ENCODE results near the gene FNBP1.

FNBP1 gene

DNA sequence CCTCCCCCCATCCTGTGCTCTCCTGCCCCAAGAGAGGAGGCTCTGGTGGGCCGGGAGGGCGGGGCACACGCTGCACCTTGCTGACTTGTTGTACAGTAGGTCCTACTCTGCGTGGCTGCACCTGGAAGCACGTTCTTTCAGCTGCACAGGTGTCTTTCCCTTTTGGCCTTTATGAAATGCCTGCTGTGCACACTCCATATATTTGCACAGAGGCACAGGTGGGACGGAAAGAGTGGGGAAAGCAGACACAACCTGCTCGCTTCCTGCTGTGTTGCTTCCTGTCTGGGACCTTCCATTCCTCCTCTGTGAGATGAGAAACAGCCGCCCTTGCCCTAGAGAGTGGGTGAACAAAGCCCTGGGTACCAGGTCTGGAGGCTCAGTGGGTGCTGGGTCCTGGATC lies 203.0 kb downstream of the FNBP1 start:
- Histone ChIP-seq H2BK12ac (ENCODE audit: low read length) (no peak overlapping the region), H3K18ac (ENCODE audit: low read length) (no peak overlapping the region), H3K27ac (replicated peaks; ENCODE audit: low read length) (no peak overlapping the region), H4K8ac (ENCODE audit: low read depth, low read length) (no peak overlapping the region), H3K36me3 (replicated peaks in 1 of 2; ENCODE audit: control insufficient read depth in 2 of 2, insufficient read depth in 2 of 2, low read length in 2 of 2) (peaks cover 2 to 8% of the 10 kb centered on the region in 2 donors), H2BK120ac (ENCODE audit: low read depth, low read length) (no peak overlapping the region), H3K4me3 (ENCODE audit: low read length in 2 of 2) (no peak overlapping the region), H2AK5ac (ENCODE audit: low read depth, low read length) (no peak overlapping the region), H2BK15ac (ENCODE audit: low read length) (no peak overlapping the region), H3K4me1 (ENCODE audit: control insufficient read depth in 2 of 2, insufficient read depth in 1 of 2, low read depth in 1 of 2, low read length in 2 of 2) (peaks cover 4 to 12% of the 10 kb centered on the region in 2 donors), H3K14ac (ENCODE audit: low read length) (no peak overlapping the region), H4K91ac (ENCODE audit: low read depth, low read length, poor library complexity) (no peak overlapping the region), H3K79me1 (ENCODE audit: low read depth, low read length) (peaks cover 2% of the 10 kb centered on the region), H3K4me2 (ENCODE audit: insufficient read depth, low read length, poor library complexity, severe bottlenecking) (no peak overlapping the region), H3K27me3 (ENCODE audit: control insufficient read depth in 3 of 3, insufficient read depth in 3 of 3, low read depth in 1 of 3, low read length in 3 of 3) (no peaks in the 10 kb centered on the region), H3K23ac (ENCODE audit: low read depth, low read length, poor library complexity) (peak overlapping the region; percentile 52), H3K9me3 (replicated peaks in 1 of 2; ENCODE audit: control insufficient read depth in 2 of 2, insufficient read depth in 1 of 2, low read depth in 1 of 2, low read length in 2 of 2) (no peaks in the 10 kb centered on the region), H2BK5ac (ENCODE audit: low read length) (no peak overlapping the region), H3K9ac (ENCODE audit: low read depth, low read length, poor library complexity) (no peak overlapping the region), H2AFZ (ENCODE audit: low read length) (no peak overlapping the region), H3K4ac (ENCODE audit: low read length) (no peak overlapping the region)
- no CpG with 5 or more reads among the region's 8 CpGs for WGBS, 2 donors (ENCODE audit: extremely low coverage in 2 of 2, insufficient read length in 2 of 2, insufficient replicate concordance in 1 of 2)
- no peak for DNase-seq (ENCODE audit: low spot score)

DNA sequence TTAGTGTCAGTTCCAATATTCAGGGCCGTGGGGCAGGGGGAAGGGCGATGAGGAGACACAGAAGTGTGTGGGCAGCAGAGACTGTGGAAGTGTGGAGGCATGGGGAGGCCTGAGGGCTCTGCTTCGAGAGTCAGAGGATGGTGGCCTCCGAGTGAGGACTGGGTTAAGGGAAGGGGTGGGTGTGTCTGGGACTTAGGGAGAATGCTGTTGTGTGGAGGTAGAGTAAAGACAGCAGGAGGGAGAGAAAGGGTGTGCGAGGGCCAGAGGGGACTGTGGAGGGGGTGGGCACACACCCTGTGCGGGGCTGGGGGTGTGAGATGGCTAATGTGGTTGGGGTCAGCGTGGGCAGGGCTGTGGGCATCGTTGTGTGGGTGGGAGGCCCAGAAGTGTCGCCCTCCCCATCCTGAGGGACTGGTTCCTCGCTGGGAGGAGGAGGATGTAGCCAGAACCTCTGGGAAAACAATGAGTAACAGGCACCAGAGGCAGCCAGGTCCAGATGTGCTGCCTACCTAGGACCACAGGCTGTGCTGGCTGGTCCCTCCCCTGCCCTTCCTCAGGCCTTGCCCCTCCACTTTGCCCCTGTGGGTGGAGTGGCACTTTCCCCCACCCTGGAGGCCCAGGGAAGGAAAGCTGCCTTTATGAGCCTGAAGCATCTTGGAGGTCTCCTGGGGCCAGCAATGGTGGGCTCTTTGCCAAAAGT lies 203.5 kb downstream of the FNBP1 start:
- no peak for DNase-seq (ENCODE audit: low spot score)
- H3K27ac ChIP-seq (replicated peaks; ENCODE audit: low read length), result no peak overlapping the region

DNA sequence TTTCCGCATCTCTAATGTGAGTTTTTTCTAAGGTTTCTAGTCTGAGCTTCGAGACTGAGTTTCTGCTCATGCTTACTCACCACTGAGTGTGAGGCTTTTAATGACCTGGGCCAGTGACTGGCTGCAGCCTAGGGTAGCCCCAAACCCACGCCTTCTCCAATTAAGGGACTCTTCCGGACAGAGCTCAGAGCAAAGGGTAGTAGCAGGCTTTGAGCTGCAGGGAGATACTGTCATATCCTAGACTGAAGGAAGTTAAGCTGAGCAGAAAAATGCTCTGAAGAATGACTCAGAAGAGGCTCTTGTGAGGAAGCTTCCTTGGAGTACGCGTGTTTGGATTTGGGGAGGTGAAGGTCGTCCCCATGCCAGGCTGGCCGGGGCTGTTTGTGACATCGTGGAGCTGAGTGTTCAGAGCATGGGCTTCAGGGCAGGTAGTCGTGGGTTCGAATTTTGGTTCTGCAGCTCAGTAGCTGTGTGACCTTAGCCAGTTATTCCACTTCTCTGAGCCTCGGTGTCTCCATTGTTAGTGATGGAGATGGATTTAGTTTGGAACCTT lies 204.2 kb downstream of the FNBP1 start:
- Histone ChIP-seq H4K91ac (ENCODE audit: low read depth, low read length, poor library complexity) (no peak overlapping the region), H2BK5ac (ENCODE audit: low read length) (no peak overlapping the region), H2BK15ac (ENCODE audit: low read length) (no peak overlapping the region), H3K79me1 (ENCODE audit: low read depth, low read length) (peaks cover 8% of the 10 kb centered on the region), H3K18ac (ENCODE audit: low read length) (no peak overlapping the region), H2AK5ac (ENCODE audit: low read depth, low read length) (no peak overlapping the region), H3K4me3 (ENCODE audit: low read length in 2 of 2) (no peak overlapping the region), H3K4ac (ENCODE audit: low read length) (no peak overlapping the region), H3K36me3 (replicated peaks in 1 of 2; ENCODE audit: control insufficient read depth in 2 of 2, insufficient read depth in 2 of 2, low read length in 2 of 2) (peaks cover 2 to 8% of the 10 kb centered on the region in 2 donors), H3K23ac (ENCODE audit: low read depth, low read length, poor library complexity) (no peak overlapping the region), H2BK120ac (ENCODE audit: low read depth, low read length) (no peak overlapping the region), H2BK12ac (ENCODE audit: low read length) (no peak overlapping the region), H4K8ac (ENCODE audit: low read depth, low read length) (no peak overlapping the region), H3K4me2 (ENCODE audit: insufficient read depth, low read length, poor library complexity, severe bottlenecking) (no peak overlapping the region), H3K27ac (replicated peaks; ENCODE audit: low read length) (no peak overlapping the region), H3K27me3 (ENCODE audit: control insufficient read depth in 3 of 3, insufficient read depth in 3 of 3, low read depth in 1 of 3, low read length in 3 of 3) (no peaks in the 10 kb centered on the region), H2AFZ (ENCODE audit: low read length) (no peak overlapping the region), H3K9ac (ENCODE audit: low read depth, low read length, poor library complexity) (no peak overlapping the region), H3K14ac (ENCODE audit: low read length) (no peak overlapping the region), H3K9me3 (replicated peaks in 1 of 2; ENCODE audit: control insufficient read depth in 2 of 2, insufficient read depth in 1 of 2, low read depth in 1 of 2, low read length in 2 of 2) (no peaks in the 10 kb centered on the region), H3K4me1 (ENCODE audit: control insufficient read depth in 2 of 2, insufficient read depth in 1 of 2, low read depth in 1 of 2, low read length in 2 of 2) (peaks cover 7 to 12% of the 10 kb centered on the region in 2 donors)
- DNase-seq (ENCODE audit: low spot score), result no peak
- WGBS, 2 donors (ENCODE audit: extremely low coverage in 2 of 2, insufficient read length in 2 of 2, insufficient replicate concordance in 1 of 2), result no CpG with 5 or more reads among the region's 12 CpGs

More for the DNA sequence above, 203.5 kb downstream of the FNBP1 start:
- no peak overlapping the region for H2AFZ ChIP-seq (ENCODE audit: low read length)
- no peak overlapping the region for H3K14ac ChIP-seq (ENCODE audit: low read length)
- H4K8ac ChIP-seq (ENCODE audit: low read depth, low read length), result no peak overlapping the region
- no peak overlapping the region for H3K4me2 ChIP-seq (ENCODE audit: insufficient read depth, low read length, poor library complexity, severe bottlenecking)
- H2BK15ac ChIP-seq (ENCODE audit: low read length), result no peak overlapping the region
- no peak overlapping the region for H2AK5ac ChIP-seq (ENCODE audit: low read depth, low read length)
- H3K27me3 ChIP-seq (ENCODE audit: control insufficient read depth in 3 of 3, insufficient read depth in 3 of 3, low read depth in 1 of 3, low read length in 3 of 3), result no peaks in the 10 kb centered on the region
- H3K4me3 ChIP-seq (ENCODE audit: low read length in 2 of 2), result peak overlapping the region in 1 of 2 donors; percentile 61
- H2BK5ac ChIP-seq (ENCODE audit: low read length), result no peak overlapping the region
- H3K9ac ChIP-seq (ENCODE audit: low read depth, low read length, poor library complexity), result no peak overlapping the region
- H2BK12ac ChIP-seq (ENCODE audit: low read length), result no peak overlapping the region
- H3K18ac ChIP-seq (ENCODE audit: low read length), result no peak overlapping the region
- peaks cover 4 to 12% of the 10 kb centered on the region in 2 donors for H3K4me1 ChIP-seq (ENCODE audit: control insufficient read depth in 2 of 2, insufficient read depth in 1 of 2, low read depth in 1 of 2, low read length in 2 of 2)
- H3K36me3 ChIP-seq (replicated peaks in 1 of 2; ENCODE audit: control insufficient read depth in 2 of 2, insufficient read depth in 2 of 2, low read length in 2 of 2), result peaks cover 2 to 8% of the 10 kb centered on the region in 2 donors
- no peak overlapping the region for H3K4ac ChIP-seq (ENCODE audit: low read length)
- no CpG with 5 or more reads among the region's 10 CpGs for WGBS, 2 donors (ENCODE audit: extremely low coverage in 2 of 2, insufficient read length in 2 of 2, insufficient replicate concordance in 1 of 2)
- peak overlapping the region; percentile 52 for H3K23ac ChIP-seq (ENCODE audit: low read depth, low read length, poor library complexity)
- peaks cover 6% of the 10 kb centered on the region for H3K79me1 ChIP-seq (ENCODE audit: low read depth, low read length)
- H3K9me3 ChIP-seq (replicated peaks in 1 of 2; ENCODE audit: control insufficient read depth in 2 of 2, insufficient read depth in 1 of 2, low read depth in 1 of 2, low read length in 2 of 2), result no peaks in the 10 kb centered on the region
- H4K91ac ChIP-seq (ENCODE audit: low read depth, low read length, poor library complexity), result no peak overlapping the region
- no peak overlapping the region for H2BK120ac ChIP-seq (ENCODE audit: low read depth, low read length)

Small RNA genes lying within 50 kb of the gene (small RNA-seq; reads per million reads assigned to genes)
- gene MIR6855 (ENCODE audit: insufficient read depth), result 4.3 reads per million, percentile 11 among the genes with 10 or more reads in this experiment
